Transverse colon (tissue), 4 donors: ENCODE results near the gene ZDHHC11. TPM values are rescaled to one million over a fixed set of nuclear protein-coding genes. Genes with fewer than 3 reads are reported as not detected.

Source experiments
- DNase-seq: peaks from one replicate; pipeline ENCODE4 v3.0.0-alpha.2; 2019
- H3K27ac ChIP-seq, 4 donors: fragments of 200-600 bp; sonication (generic); 2 replicates each; pipeline ENCODE4 v1.5.1; 2016 to 2018; ENCODE audit warnings: inconsistent platforms in 4 of 4
- H3K27me3 ChIP-seq: fragments of 200-600 bp; sonication (generic); 2 replicates; pipeline ENCODE4 v1.5.1; 2017; ENCODE audit warnings: inconsistent platforms
- H3K36me3 ChIP-seq, 4 donors: fragments of 200-600 bp; sonication (generic); 2 replicates each; pipeline ENCODE4 v1.5.1; 2017 to 2019; ENCODE audit warnings: inconsistent platforms in 4 of 4
- H3K4me1 ChIP-seq, 4 donors: fragments of 200-600 bp; sonication (generic); 2 replicates each; pipeline ENCODE4 v1.5.1; 2017 to 2020; ENCODE audit warnings: inconsistent platforms in 4 of 4
- H3K4me3 ChIP-seq, 4 donors: fragments of 200-600 bp; sonication (generic); 1 replicate in 1 of 4; 2 replicates in 3 of 4; pipeline versions ENCODE4 v1.5.1 to v1.6.1; 2017 to 2019; ENCODE audit warnings: inconsistent platforms in 4 of 4
- H3K9me3 ChIP-seq, 2 donors: fragments of 200-600 bp; sonication (generic); 2 replicates each; pipeline ENCODE4 v1.5.1; 2017 to 2019; ENCODE audit warnings: inconsistent platforms in 2 of 2
- EP300 ChIP-seq: sonication (generic); formaldehyde crosslinking; IDR thresholded peaks from one replicate; pipeline ENCODE4 v1.6.1; 2017; ENCODE audit warnings: antibody characterized with exemption, low read depth
- POLR2A ChIP-seq: fragments of 450-650 bp; IDR thresholded peaks from one replicate; pipeline ENCODE4 v1.6.1; 2016; ENCODE audit warnings: antibody characterized with exemption, mild to moderate bottlenecking, moderate library complexity
- POLR2AphosphoS5 ChIP-seq, 3 donors: sonication (generic); formaldehyde crosslinking; IDR thresholded peaks; one replicate each; pipeline ENCODE4 v1.6.1; 2016; ENCODE audit warnings: antibody characterized with exemption in 3 of 3
- WGBS, 2 donors: methylation state at CpG; one replicate each; pipeline ENCODE4 v1.1.5; 2018; ENCODE audit warnings: low coverage in 1 of 2; 5-methylcytosine and 5-hydroxymethylcytosine counted together
- in situ Hi-C, 4 donors: fragments of 200-750 bp; cut with MboI; loops; one replicate each; pipeline versions ENCODE4 v1.15.0 to v1.15.1; 2017; ENCODE audit warnings: low sequenced_read_pairs in 3 of 4, low pct_ligation_motif_present in 1 of 4, low pct_unique_long_range_greater_than_20kb in 1 of 4
- intact Hi-C: fragments of 100-400 bp; cut with DNase I; formaldehyde crosslinking; loops from one replicate; pipeline ENCODE4 v1.15.1; 2023; ENCODE audit warnings: low total_unique reads
- total RNA-seq, 4 donors: library from RNA; depleted of rRNA; stranded (reverse); fragments of >200 nt; gene quantifications; one replicate each; pipeline ENCODE4 v1.1.0, GENCODE V29; 2016
- TF ChIP-seq, protein P1 (sequence below), 5 experiments: fragments of 200-600 bp in 3 of 5; fragments of 450-650 bp in 2 of 5; sonication (generic) in 3 of 5; IDR thresholded peaks; 1 replicate in 2 of 5; 2 replicates in 3 of 5; pipeline ENCODE4 v1.5.1; 2016 to 2017; ENCODE audit warnings: antibody characterized with exemption in 5 of 5, inconsistent platforms in 3 of 5, mild to moderate bottlenecking in 2 of 5, moderate library complexity in 1 of 5

The ZDHHC11 gene
- total RNA-seq, 4 donors from 2014 or later = 1.2 to 15.0 (median 10.6) TPM

DNA sequence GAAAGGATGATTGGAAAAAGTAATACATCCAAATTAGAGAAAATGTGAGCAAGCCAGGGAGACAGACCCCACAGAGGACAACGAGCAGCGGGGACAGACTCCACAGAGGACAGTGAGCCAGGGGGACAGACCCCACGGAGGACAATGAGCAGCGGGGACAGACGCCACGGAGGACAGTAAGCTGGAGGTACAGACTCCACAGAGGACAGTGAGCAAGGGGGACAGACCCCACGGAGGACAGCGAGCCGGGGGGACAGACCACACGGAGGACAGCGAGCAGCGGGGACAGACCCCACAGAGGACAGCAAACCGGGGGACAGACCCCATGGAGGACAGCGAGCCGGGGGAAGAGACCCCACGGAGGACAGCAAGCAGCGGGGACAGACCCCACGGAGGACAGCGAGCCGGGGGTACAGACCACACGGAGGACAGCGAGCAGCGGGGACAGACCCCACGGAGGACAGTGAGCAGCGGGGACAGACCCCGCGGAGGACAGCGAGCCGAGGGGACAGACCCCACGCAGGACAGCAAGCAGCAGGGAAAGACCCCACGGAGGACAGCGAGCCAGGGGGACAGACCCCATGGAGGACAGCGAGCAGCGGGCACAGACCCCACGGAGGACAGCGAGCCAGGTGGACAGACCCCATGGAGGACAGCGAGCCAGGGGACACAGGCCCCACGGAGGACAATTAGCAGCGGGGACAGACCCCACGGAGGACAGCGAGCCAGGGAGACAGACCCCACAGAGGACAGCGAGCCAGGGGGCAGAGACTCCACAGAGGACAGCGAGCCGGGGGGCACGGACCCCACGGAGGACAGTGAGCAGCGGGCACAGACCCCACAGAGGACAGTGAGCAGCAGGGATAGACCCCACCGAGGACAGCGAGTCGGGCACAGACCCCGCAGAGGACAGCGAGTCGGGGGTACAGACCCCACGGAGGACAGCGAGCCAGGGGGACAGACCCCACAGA is 1.9 kb upstream of the ZDHHC11 start:
- in situ Hi-C loops = no loop called here
- Histone ChIP-seq H3K9me3 (no peaks in the 10 kb centered on the region), H3K27ac (no peak overlapping the region), H3K27me3 (peaks cover 31% of the 10 kb centered on the region), H3K36me3 (no peaks in the 10 kb centered on the region), H3K4me1 (peaks cover 0 to 8% (median 2%) of the 10 kb centered on the region in 4 donors), H3K4me3 (no peak overlapping the region)
- intact Hi-C loops = no loop called here
- DNase-seq = no peak
- WGBS, 2 donors = 88 to 91% methylated on average over 35 to 55 of the region's 55 CpGs
- TF ChIP-seq EP300 = no peak
- TF ChIP-seq POLR2A = no peak
- TF ChIP-seq, protein P1, sequence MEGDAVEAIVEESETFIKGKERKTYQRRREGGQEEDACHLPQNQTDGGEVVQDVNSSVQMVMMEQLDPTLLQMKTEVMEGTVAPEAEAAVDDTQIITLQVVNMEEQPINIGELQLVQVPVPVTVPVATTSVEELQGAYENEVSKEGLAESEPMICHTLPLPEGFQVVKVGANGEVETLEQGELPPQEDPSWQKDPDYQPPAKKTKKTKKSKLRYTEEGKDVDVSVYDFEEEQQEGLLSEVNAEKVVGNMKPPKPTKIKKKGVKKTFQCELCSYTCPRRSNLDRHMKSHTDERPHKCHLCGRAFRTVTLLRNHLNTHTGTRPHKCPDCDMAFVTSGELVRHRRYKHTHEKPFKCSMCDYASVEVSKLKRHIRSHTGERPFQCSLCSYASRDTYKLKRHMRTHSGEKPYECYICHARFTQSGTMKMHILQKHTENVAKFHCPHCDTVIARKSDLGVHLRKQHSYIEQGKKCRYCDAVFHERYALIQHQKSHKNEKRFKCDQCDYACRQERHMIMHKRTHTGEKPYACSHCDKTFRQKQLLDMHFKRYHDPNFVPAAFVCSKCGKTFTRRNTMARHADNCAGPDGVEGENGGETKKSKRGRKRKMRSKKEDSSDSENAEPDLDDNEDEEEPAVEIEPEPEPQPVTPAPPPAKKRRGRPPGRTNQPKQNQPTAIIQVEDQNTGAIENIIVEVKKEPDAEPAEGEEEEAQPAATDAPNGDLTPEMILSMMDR (IDR thresholded peaks at IDR 0.05) = no peak

GRCh38 chr5:852018-852417 is 1.2 kb upstream of the ZDHHC11 start:
- Histone ChIP-seq H3K36me3 (no peaks in the 10 kb centered on the region), H3K4me1 (peaks cover 0 to 8% (median 2%) of the 10 kb centered on the region in 4 donors), H3K4me3 (no peak overlapping the region), H3K9me3 (no peaks in the 10 kb centered on the region), H3K27ac (no peak overlapping the region), H3K27me3 (peaks cover 31% of the 10 kb centered on the region)
- 28 to 52% methylated on average over 3 to 5 of the region's 5 CpGs for WGBS, 2 donors
- no peak for DNase-seq
- TF ChIP-seq POLR2AphosphoS5 (IDR thresholded peaks at IDR 0.05) (no peak), EP300 (no peak), POLR2A (no peak)
- TF ChIP-seq, protein P1 (IDR thresholded peaks at IDR 0.05) = no peak
- in situ Hi-C loops (no loop called here), intact Hi-C loops (no loop called here)

GRCh38 chr5:851553-851952 is 767 bp upstream of the ZDHHC11 start:
- DNase-seq = peak; percentile 3
- in situ Hi-C loops (no loop called here), intact Hi-C loops (no loop called here)
- no peaks in the 10 kb centered on the region for H3K9me3 ChIP-seq
- H3K27ac ChIP-seq = no peak overlapping the region
- WGBS, 2 donors = 56 to 77% methylated on average over 4 to 16 of the region's 16 CpGs
- H3K27me3 ChIP-seq = peaks cover 31% of the 10 kb centered on the region
- H3K4me1 ChIP-seq = peaks cover 0 to 8% (median 2%) of the 10 kb centered on the region in 4 donors
- H3K36me3 ChIP-seq = no peaks in the 10 kb centered on the region
- H3K4me3 ChIP-seq = no peak overlapping the region
- TF ChIP-seq POLR2A (no peak), EP300 (no peak), POLR2AphosphoS5 (IDR thresholded peaks at IDR 0.05) (no peak)
- TF ChIP-seq, protein P1 (IDR thresholded peaks at IDR 0.05) = no peak

GRCh38 chr5:851076-851475 is 290 bp upstream of the ZDHHC11 start:
- H3K36me3 ChIP-seq = no peaks in the 10 kb centered on the region
- DNase-seq = no peak
- intact Hi-C loops = no loop called here
- H3K4me3 ChIP-seq = no peak overlapping the region
- H3K9me3 ChIP-seq = no peaks in the 10 kb centered on the region
- 63 to 100% methylated on average over 5 to 15 of the region's 19 CpGs for WGBS, 2 donors
- no peak for TF ChIP-seq EP300
- H3K27me3 ChIP-seq = peaks cover 31% of the 10 kb centered on the region
- no peak overlapping the region for H3K27ac ChIP-seq
- H3K4me1 ChIP-seq = peaks cover 0 to 8% (median 2%) of the 10 kb centered on the region in 4 donors
- in situ Hi-C loops = no loop called here
